ENCODE results near the gene ZSCAN10. TPM values are rescaled to one million over a fixed set of nuclear protein-coding genes. Genes with fewer than 3 reads are reported as not detected.

The ZSCAN10 gene
- total and polyA plus RNA-seq, 2 of the 13 experiments (the other 11 are each of a cell fraction or from before 2014, with no cell fraction given), result not detected

DNA sequence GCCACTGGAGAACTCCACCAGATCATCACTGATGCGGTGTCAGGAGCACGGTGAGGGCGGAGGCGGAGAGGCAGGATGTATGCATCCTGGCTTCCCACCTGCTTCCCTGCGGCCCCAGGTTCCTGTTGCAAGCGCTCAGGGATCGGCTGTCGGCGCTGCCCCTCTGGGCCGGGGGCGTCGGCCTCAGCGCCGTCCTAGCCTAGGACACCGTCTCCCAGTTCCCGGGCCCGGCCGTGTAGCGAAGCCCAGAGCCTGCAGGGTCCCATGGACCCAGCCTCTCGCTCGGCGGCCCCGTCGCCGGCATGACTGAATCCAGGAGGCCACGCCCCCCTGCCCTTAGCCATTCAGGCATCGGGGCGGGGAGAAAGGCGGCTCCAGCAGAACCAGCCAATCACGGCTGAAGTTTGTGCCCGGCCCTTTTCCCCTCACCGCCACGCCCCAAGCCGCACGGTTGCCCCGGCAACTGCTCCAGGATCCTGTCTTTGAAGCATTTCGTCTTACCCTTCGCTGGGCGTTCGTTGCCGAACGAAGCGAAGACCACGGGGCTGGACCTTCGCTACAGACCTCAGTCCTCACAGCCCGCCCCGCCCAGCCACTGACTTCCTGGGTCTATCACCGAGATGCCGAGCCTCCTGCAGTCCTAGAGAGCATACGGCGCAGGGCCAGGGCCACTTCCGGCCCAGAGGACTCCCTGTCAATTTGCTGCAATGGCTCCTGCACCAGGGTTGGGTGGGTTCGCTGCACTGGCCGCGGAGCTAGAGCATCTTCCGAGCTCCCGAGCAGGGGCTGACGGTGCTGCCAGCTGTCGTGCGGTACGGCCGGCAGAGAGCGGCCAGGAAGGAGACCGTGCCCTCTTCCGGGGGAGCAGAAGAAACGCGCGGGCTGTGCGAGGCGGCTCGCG lies 25.1 kb upstream of the ZSCAN10 start (continued):
- TF ChIP-seq, protein P1, sequence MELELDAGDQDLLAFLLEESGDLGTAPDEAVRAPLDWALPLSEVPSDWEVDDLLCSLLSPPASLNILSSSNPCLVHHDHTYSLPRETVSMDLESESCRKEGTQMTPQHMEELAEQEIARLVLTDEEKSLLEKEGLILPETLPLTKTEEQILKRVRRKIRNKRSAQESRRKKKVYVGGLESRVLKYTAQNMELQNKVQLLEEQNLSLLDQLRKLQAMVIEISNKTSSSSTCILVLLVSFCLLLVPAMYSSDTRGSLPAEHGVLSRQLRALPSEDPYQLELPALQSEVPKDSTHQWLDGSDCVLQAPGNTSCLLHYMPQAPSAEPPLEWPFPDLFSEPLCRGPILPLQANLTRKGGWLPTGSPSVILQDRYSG (CRISPR knock-in tag; IDR thresholded peaks at IDR 0.05), result 0 out of 2 replicates have a peak, but pooled peaks have one; percentile 24
- no peak for TF ChIP-seq GFI1 (CRISPR knock-in tag; IDR thresholded peaks at IDR 0.05; ENCODE audit: borderline replicate concordance)
- TF ChIP-seq REST (IDR thresholded peaks at IDR 0.05; ENCODE audit: borderline replicate concordance in 1 of 2, low read depth in 1 of 2, low read length in 2 of 2), result no peak
- TF ChIP-seq EZH2 (conservative IDR thresholded peaks at IDR 0.05; ENCODE audit: low read depth, low read length), result no peak
- peak; percentile 75; the same call in 1 of the 2 replicates for TF ChIP-seq TERF1 (CRISPR knock-in tag; IDR thresholded peaks at IDR 0.05)
- TF ChIP-seq ZNF615 (CRISPR knock-in tag; IDR thresholded peaks at IDR 0.05; ENCODE audit: borderline replicate concordance), result no peak
- peak; percentile 98 for TF ChIP-seq SP4 (CRISPR knock-in tag; IDR thresholded peaks at IDR 0.05)
- TF ChIP-seq NKX3-1 (CRISPR knock-in tag; IDR thresholded peaks at IDR 0.05), result no peak
- peak; percentile 53; the same call in 1 of the 2 replicates for TF ChIP-seq ZBTB38 (CRISPR knock-in tag; IDR thresholded peaks at IDR 0.05)
- TF ChIP-seq, protein P2, sequence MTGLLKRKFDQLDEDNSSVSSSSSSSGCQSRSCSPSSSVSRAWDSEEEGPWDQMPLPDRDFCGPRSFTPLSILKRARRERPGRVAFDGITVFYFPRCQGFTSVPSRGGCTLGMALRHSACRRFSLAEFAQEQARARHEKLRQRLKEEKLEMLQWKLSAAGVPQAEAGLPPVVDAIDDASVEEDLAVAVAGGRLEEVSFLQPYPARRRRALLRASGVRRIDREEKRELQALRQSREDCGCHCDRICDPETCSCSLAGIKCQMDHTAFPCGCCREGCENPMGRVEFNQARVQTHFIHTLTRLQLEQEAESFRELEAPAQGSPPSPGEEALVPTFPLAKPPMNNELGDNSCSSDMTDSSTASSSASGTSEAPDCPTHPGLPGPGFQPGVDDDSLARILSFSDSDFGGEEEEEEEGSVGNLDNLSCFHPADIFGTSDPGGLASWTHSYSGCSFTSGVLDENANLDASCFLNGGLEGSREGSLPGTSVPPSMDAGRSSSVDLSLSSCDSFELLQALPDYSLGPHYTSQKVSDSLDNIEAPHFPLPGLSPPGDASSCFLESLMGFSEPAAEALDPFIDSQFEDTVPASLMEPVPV (CRISPR knock-in tag; IDR thresholded peaks at IDR 0.05), result 0 out of 2 replicates have a peak, but pooled peaks have one; percentile 10
- no peak for TF ChIP-seq NFKBIZ (CRISPR knock-in tag; IDR thresholded peaks at IDR 0.05)
- no peak for TF ChIP-seq ZNF550 (CRISPR knock-in tag; IDR thresholded peaks at IDR 0.05; ENCODE audit: borderline replicate concordance)
- TF ChIP-seq FLYWCH1 (CRISPR knock-in tag; IDR thresholded peaks at IDR 0.05), result no peak
- TF ChIP-seq SOX13 (IDR thresholded peaks at IDR 0.05), result no peak
- no peak for TF ChIP-seq SOX13 (CRISPR knock-in tag; conservative IDR thresholded peaks at IDR 0.05 in 1 of 2, IDR thresholded peaks at IDR 0.05 in 1 of 2)
- 0 out of 4 replicates have a peak, but pooled peaks of 1 of the 2 experiments have one; percentile 13 for TF ChIP-seq NR2F1 (CRISPR knock-in tag; IDR thresholded peaks at IDR 0.05)
- TF ChIP-seq U2AF2 (IDR thresholded peaks at IDR 0.05; ENCODE audit: low read depth, low read length), result peak; percentile 97
- 0 out of 2 replicates have a peak, but pooled peaks have one; percentile 37 for TF ChIP-seq ZNF552 (CRISPR knock-in tag; IDR thresholded peaks at IDR 0.05; ENCODE audit: borderline replicate concordance)
- no peak for TF ChIP-seq MBD4 (IDR thresholded peaks at IDR 0.05; ENCODE audit: borderline replicate concordance, low read length)
- TF ChIP-seq MIXL1 (CRISPR knock-in tag; IDR thresholded peaks at IDR 0.05), result no peak
- no peak; the same call in 1 of the 2 replicates for TF ChIP-seq AHR (CRISPR knock-in tag; IDR thresholded peaks at IDR 0.05)
- no peak for TF ChIP-seq ZNF563 (CRISPR knock-in tag; IDR thresholded peaks at IDR 0.05)
